IMR-90 (cell line): ENCODE measurements around the gene C13orf46. TPM values are rescaled to one million over a fixed set of nuclear protein-coding genes. Genes with fewer than 3 reads are reported as not detected.

Source experiments
- ATAC-seq: fragments of 200-7000 bp; cut with Tn5 transposase; 2 replicates; pipeline ENCODE4 v1.9.1; 2020; ENCODE audit warnings: low read depth, mild to moderate bottlenecking, moderate library complexity
- BruUV-seq: library from RNA; stranded (reverse); fragments of 400-500 nt; replicated peaks from 2 replicates; lab custom pipeline; 2021; lab: Mats Ljungman, UMichigan
- CTCF ChIA-PET: fragments of 300-600 bp; formaldehyde crosslinking; extraction: SDS; loops from one replicate; lab custom pipeline; 2021; ENCODE audit warnings: antibody characterized with exemption; lab: Yijun Ruan, JAX
- POLR2A ChIA-PET: fragments of 300-600 bp; sonication (Branson Sonifier 250); formaldehyde crosslinking; loops from one replicate; lab custom pipeline; 2022; ENCODE audit warnings: antibody characterized with exemption; ENCODE audit not compliant: unreplicated experiment; lab: Charles Lee
- DNase-seq: peaks from one replicate; pipeline ENCODE4 v3.0.0; 2013
- H2AFZ ChIP-seq: replicated peaks from 2 replicates; pipeline ENCODE3; 2013; ENCODE audit warnings: low read length, mild to moderate bottlenecking; ENCODE audit not compliant: poor library complexity
- H2AK5ac ChIP-seq: 2 replicates; pipeline ENCODE4 v1.6.1; 2013; ENCODE audit warnings: low read depth, low read length, inconsistent platforms
- H2AK9ac ChIP-seq: replicated peaks from 2 replicates; pipeline ENCODE3; 2013; ENCODE audit warnings: mild to moderate bottlenecking, low read depth, low read length, moderate library complexity; ENCODE audit not compliant: poor library complexity
- H2BK120ac ChIP-seq: 2 replicates; pipeline ENCODE4 v1.6.1; 2013; ENCODE audit warnings: low read depth, low read length, inconsistent platforms
- H2BK15ac ChIP-seq: 3 replicates; pipeline ENCODE4 v1.6.1; 2013; ENCODE audit warnings: low read depth, low read length, inconsistent platforms
- H2BK20ac ChIP-seq: 2 replicates; pipeline ENCODE4 v1.6.1; 2013; ENCODE audit warnings: low read depth, mild to moderate bottlenecking, inconsistent platforms, low read length, moderate library complexity
- H2BK5ac ChIP-seq: 2 replicates; pipeline ENCODE4 v1.6.1; 2013; ENCODE audit warnings: mild to moderate bottlenecking, low read depth, low read length, inconsistent platforms; ENCODE audit not compliant: poor library complexity, severe bottlenecking
- H3K14ac ChIP-seq: replicated peaks from 2 replicates; pipeline ENCODE4 v1.6.1; 2013; ENCODE audit warnings: low read depth, low read length, inconsistent platforms
- H3K18ac ChIP-seq: 2 replicates; pipeline ENCODE4 v1.6.1; 2013; ENCODE audit warnings: low read depth, low read length, control low read depth
- H3K23ac ChIP-seq: 2 replicates; pipeline ENCODE4 v1.6.1; 2013; ENCODE audit warnings: low read depth, low read length, inconsistent platforms
- H3K27ac ChIP-seq: 2 replicates; pipeline ENCODE4 v1.5.1; 2013; ENCODE audit warnings: mild to moderate bottlenecking, control low read depth, low read length; ENCODE audit not compliant: insufficient read depth
- H3K27me3 ChIP-seq: 2 replicates; pipeline ENCODE4 v1.6.1; 2013; ENCODE audit warnings: low read length; ENCODE audit not compliant: control insufficient read depth, insufficient read depth
- H3K36me3 ChIP-seq: 2 replicates; pipeline ENCODE4 v1.6.1; 2013; ENCODE audit warnings: low read length, mixed read lengths; ENCODE audit not compliant: control insufficient read depth, insufficient read depth
- H3K4ac ChIP-seq: 2 replicates; pipeline ENCODE4 v1.6.1; 2013; ENCODE audit warnings: low read depth, low read length, inconsistent platforms
- H3K4me1 ChIP-seq: 2 replicates; pipeline ENCODE4 v1.6.1; 2013; ENCODE audit warnings: low read length, mixed read lengths; ENCODE audit not compliant: control insufficient read depth, insufficient read depth
- H3K4me2 ChIP-seq: 2 replicates; pipeline ENCODE4 v1.6.1; 2013; ENCODE audit warnings: low read depth, mild to moderate bottlenecking, control low read depth, low read length, moderate library complexity
- H3K4me3 ChIP-seq: 2 replicates; pipeline ENCODE4 v1.5.1; 2013; ENCODE audit warnings: low read depth, mild to moderate bottlenecking, control low read depth, low read length, moderate library complexity; ENCODE audit not compliant: insufficient read depth
- H3K56ac ChIP-seq: 2 replicates; pipeline ENCODE4 v1.6.1; 2013; ENCODE audit warnings: low read length, inconsistent platforms; ENCODE audit not compliant: insufficient read depth; ENCODE audit errors: extremely low read depth
- H3K79me1 ChIP-seq, 2 experiments: 2 replicates each; pipeline ENCODE4 v1.6.1; 2013; ENCODE audit warnings: low read length in 2 of 2, inconsistent platforms in 1 of 2, low read depth in 1 of 2
- H3K9ac ChIP-seq: 2 replicates; pipeline ENCODE4 v1.6.1; 2013; ENCODE audit warnings: low read depth, low read length, control low read depth
- H3K9me1 ChIP-seq: 2 replicates; pipeline ENCODE4 v1.6.1; 2013; ENCODE audit warnings: low read length, inconsistent platforms; ENCODE audit not compliant: insufficient read depth
- H3K9me3 ChIP-seq: 2 replicates; pipeline ENCODE4 v1.6.1; 2013; ENCODE audit warnings: low read length; ENCODE audit not compliant: control insufficient read depth, insufficient read depth
- H4K20me1 ChIP-seq: 2 replicates; pipeline ENCODE4 v1.6.1; 2013; ENCODE audit warnings: low read length, inconsistent platforms; ENCODE audit not compliant: insufficient read depth
- H4K5ac ChIP-seq: 2 replicates; pipeline ENCODE4 v1.6.1; 2013; ENCODE audit warnings: mild to moderate bottlenecking, low read depth, low read length, control low read depth
- H4K8ac ChIP-seq, 2 experiments: 2 replicates each; pipeline ENCODE4 v1.6.1; 2013; ENCODE audit warnings: low read depth in 2 of 2, low read length in 2 of 2, control low read depth in 1 of 2, inconsistent platforms in 1 of 2
- H4K91ac ChIP-seq: 2 replicates; pipeline ENCODE4 v1.6.1; 2013; ENCODE audit warnings: low read depth, low read length, inconsistent platforms; ENCODE audit not compliant: insufficient read depth
- BHLHE40 ChIP-seq: fragments of 150-350 bp; IDR thresholded peaks from 2 replicates; pipeline ENCODE4 v1.6.1; 2016; ENCODE audit warnings: mild to moderate bottlenecking, low read depth, low read length
- CEBPB ChIP-seq: IDR thresholded peaks from 2 replicates; pipeline ENCODE4 v1.6.1; 2012; ENCODE audit warnings: low read depth, low read length, improper control_type of control experiment
- CHD1 ChIP-seq: IDR thresholded peaks from 2 replicates; pipeline ENCODE4 v1.6.1; 2012; ENCODE audit warnings: low read depth, low read length, improper control_type of control experiment
- FOS ChIP-seq: fragments of 150-350 bp; IDR thresholded peaks from 2 replicates; pipeline ENCODE4 v1.6.1; 2016; ENCODE audit warnings: low read depth, low read length
- MAFK ChIP-seq: IDR thresholded peaks from 2 replicates; pipeline ENCODE4 v1.6.1; 2012; ENCODE audit warnings: low read depth, low read length, improper control_type of control experiment
- MAZ ChIP-seq: IDR thresholded peaks from 2 replicates; pipeline ENCODE4 v1.6.1; 2012; ENCODE audit warnings: low read depth, mild to moderate bottlenecking, low read length, improper control_type of control experiment, moderate library complexity, borderline replicate concordance
- MXI1 ChIP-seq: IDR thresholded peaks from 2 replicates; pipeline ENCODE4 v1.6.1; 2012; ENCODE audit warnings: low read depth, mild to moderate bottlenecking, low read length, moderate library complexity, borderline replicate concordance
- NFE2L2 ChIP-seq: fragments of 150-350 bp; IDR thresholded peaks from 2 replicates; pipeline ENCODE4 v1.6.1; 2016; ENCODE audit warnings: low read depth, mild to moderate bottlenecking, low read length
- POLR2A ChIP-seq: IDR thresholded peaks from 2 replicates; pipeline ENCODE4 v1.6.1; 2012; ENCODE audit warnings: mild to moderate bottlenecking, low read depth, low read length
- RAD21 ChIP-seq: IDR thresholded peaks from 2 replicates; pipeline ENCODE4 v1.6.1; 2012; ENCODE audit warnings: low read length, improper control_type of control experiment
- RCOR1 ChIP-seq: IDR thresholded peaks from 2 replicates; pipeline ENCODE4 v1.6.1; 2012; ENCODE audit warnings: mild to moderate bottlenecking, low read length, improper control_type of control experiment; ENCODE audit not compliant: insufficient replicate concordance
- RFX5 ChIP-seq: IDR thresholded peaks from 2 replicates; pipeline ENCODE4 v1.8.0; 2012; ENCODE audit warnings: low read depth, mild to moderate bottlenecking, low read length, moderate library complexity
- SMC3 ChIP-seq: fragments of 150-350 bp; IDR thresholded peaks from 2 replicates; pipeline ENCODE4 v1.6.1; 2016; ENCODE audit warnings: low read depth, mild to moderate bottlenecking, antibody characterized with exemption, low read length, moderate library complexity
- WGBS, 2 experiments: methylation state at CpG; one replicate each; pipeline versions ENCODE4 v1.1.5 to v1.1.7; 2013; ENCODE audit warnings: missing lambda C conversion rate in 2 of 2; ENCODE audit not compliant: insufficient read length in 1 of 2; ENCODE audit errors: extremely low coverage in 2 of 2; 5-methylcytosine and 5-hydroxymethylcytosine counted together
- dilution Hi-C: fragments of 300-500 bp; cut with HindIII; formaldehyde crosslinking; loops from one replicate; pipeline ENCODE4 v1.14.3; 2018; ENCODE audit warnings: low sequenced_read_pairs; ENCODE audit not compliant: unreplicated experiment
- in situ Hi-C: fragments of 300-500 bp; cut with MboI; formaldehyde crosslinking; loops from 3 replicates; pipeline ENCODE4 v1.14.3; 2019; ENCODE audit warnings: low sequenced_read_pairs, inconsistent platforms, mixed read lengths
- intact Hi-C: fragments of 100-400 bp; cut with micrococcal nuclease; formaldehyde crosslinking; loops from 2 replicates; pipeline ENCODE4 v1.10.0; 2022
- polyA plus RNA-seq, 3 experiments: library from polyadenylated mRNA; depleted of rRNA; stranded (reverse); fragments of >200 nt; gene quantifications; 2 replicates each; pipeline ENCODE4 v1.2.3, GENCODE V29; 2012; ENCODE audit warnings: low replicate concordance in 1 of 3
- total RNA-seq: library from RNA; depleted of rRNA; stranded (reverse); fragments of >200 nt; gene quantifications from 2 replicates; pipeline ENCODE4 v1.2.3, GENCODE V29; 2012
- TF ChIP-seq, protein P1 (sequence below): fragments of 150-350 bp; IDR thresholded peaks from 2 replicates; pipeline ENCODE4 v1.6.1; 2017; ENCODE audit warnings: mild to moderate bottlenecking, antibody characterized with exemption, low read length, low read depth
- TF ChIP-seq, protein P2 (sequence below): conservative IDR thresholded peaks from 2 replicates; pipeline ENCODE4 v1.5.1; 2012; ENCODE audit warnings: mild to moderate bottlenecking, low read depth, low read length, improper control_type of control experiment
- TF ChIP-seq, protein P3 (sequence below): fragments of 150-350 bp; IDR thresholded peaks from 2 replicates; pipeline ENCODE4 v1.6.1; 2016; ENCODE audit warnings: low read depth, mild to moderate bottlenecking, low read length, moderate library complexity, borderline replicate concordance

Gene C13orf46
- total and polyA plus RNA-seq, 2 of the 4 experiments (the other 2 are of a cell fraction): under 0.01 to 2.1 TPM

DNA sequence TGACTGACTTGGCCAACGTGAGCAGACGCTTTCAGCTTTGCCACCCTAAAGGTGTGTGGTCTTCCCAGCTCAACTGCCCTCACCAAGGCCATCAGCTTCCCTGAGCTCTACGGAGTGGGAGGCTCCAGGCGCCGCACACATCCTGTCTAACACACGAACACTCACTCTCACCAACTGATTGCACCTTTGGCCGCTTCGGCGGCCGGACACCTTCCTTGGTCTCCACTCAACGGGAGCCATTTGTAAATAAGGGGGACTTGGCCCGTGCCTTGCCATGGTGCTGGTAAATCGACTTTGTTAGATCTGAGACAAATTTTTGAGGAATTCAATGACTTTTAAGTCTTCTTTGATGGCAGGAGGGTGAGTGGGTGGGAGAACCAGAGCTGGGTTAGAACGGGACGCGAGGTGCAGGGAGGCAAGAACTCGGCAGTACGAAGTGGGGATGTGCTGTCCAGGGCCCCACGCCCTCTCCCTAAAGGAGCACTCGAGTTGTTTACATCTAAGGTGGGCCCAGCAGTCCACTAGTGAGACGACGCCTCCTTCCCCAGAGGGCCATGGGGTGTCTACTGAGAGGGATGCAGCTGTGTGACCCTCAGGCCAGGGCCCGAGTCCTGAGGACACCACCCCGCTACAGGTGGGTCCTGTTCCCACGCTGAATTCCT is 4.4 kb downstream of the C13orf46 start:
- DNase-seq (no peak), ATAC-seq (no peak)
- ChIA-PET POLR2A (no interaction called here), CTCF (no interaction called here)
- peaks cover 11 to 54% of the 10 kb centered on the region in 2 experiments; a peak in 3 of 4 replicates for H3K79me1 ChIP-seq
- no peak overlapping the region for H2AFZ ChIP-seq
- no peak overlapping the region for H3K23ac ChIP-seq
- WGBS, 2 experiments: 94% methylated on average over 13 of the region's 25 CpGs; no CpG with 5 or more reads in 1 of the 2 experiments
- no peak overlapping the region for H2BK15ac ChIP-seq
- no peak overlapping the region for H3K4ac ChIP-seq
- intact Hi-C loops: no loop called here
- peaks cover 2% of the 10 kb centered on the region for H3K4me1 ChIP-seq
- H3K56ac ChIP-seq: no peak overlapping the region
- no peak overlapping the region for H3K27ac ChIP-seq
- no peak overlapping the region for H2AK9ac ChIP-seq
- no peak overlapping the region for H3K18ac ChIP-seq
- in situ Hi-C loops: no loop called here
- dilution Hi-C loops: no loop called here
- H3K36me3 ChIP-seq: peaks cover 42% of the 10 kb centered on the region
- no peak overlapping the region for H3K4me2 ChIP-seq
- H3K14ac ChIP-seq: no peak overlapping the region
- no peak overlapping the region for H2BK5ac ChIP-seq
- no peak overlapping the region for H3K4me3 ChIP-seq
- peaks cover 7% of the 10 kb centered on the region; the same call in 1 of the 2 replicates for H4K20me1 ChIP-seq
- no peak overlapping the region for H2BK120ac ChIP-seq
- no peak for TF ChIP-seq MAZ
- TF ChIP-seq RCOR1: no peak
- no peak for TF ChIP-seq BHLHE40
- no peak for TF ChIP-seq MAFK
- TF ChIP-seq, protein P1, sequence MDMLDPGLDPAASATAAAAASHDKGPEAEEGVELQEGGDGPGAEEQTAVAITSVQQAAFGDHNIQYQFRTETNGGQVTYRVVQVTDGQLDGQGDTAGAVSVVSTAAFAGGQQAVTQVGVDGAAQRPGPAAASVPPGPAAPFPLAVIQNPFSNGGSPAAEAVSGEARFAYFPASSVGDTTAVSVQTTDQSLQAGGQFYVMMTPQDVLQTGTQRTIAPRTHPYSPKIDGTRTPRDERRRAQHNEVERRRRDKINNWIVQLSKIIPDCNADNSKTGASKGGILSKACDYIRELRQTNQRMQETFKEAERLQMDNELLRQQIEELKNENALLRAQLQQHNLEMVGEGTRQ: no peak
- TF ChIP-seq CHD1: no peak
- TF ChIP-seq MXI1: no peak
- TF ChIP-seq RFX5: no peak
- TF ChIP-seq SMC3: no peak
- no peak for TF ChIP-seq FOS
- TF ChIP-seq CEBPB: no peak
- no peak for TF ChIP-seq RAD21
- no peak for TF ChIP-seq NFE2L2
- TF ChIP-seq, protein P2, sequence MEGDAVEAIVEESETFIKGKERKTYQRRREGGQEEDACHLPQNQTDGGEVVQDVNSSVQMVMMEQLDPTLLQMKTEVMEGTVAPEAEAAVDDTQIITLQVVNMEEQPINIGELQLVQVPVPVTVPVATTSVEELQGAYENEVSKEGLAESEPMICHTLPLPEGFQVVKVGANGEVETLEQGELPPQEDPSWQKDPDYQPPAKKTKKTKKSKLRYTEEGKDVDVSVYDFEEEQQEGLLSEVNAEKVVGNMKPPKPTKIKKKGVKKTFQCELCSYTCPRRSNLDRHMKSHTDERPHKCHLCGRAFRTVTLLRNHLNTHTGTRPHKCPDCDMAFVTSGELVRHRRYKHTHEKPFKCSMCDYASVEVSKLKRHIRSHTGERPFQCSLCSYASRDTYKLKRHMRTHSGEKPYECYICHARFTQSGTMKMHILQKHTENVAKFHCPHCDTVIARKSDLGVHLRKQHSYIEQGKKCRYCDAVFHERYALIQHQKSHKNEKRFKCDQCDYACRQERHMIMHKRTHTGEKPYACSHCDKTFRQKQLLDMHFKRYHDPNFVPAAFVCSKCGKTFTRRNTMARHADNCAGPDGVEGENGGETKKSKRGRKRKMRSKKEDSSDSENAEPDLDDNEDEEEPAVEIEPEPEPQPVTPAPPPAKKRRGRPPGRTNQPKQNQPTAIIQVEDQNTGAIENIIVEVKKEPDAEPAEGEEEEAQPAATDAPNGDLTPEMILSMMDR: no peak
- TF ChIP-seq, protein P3, sequence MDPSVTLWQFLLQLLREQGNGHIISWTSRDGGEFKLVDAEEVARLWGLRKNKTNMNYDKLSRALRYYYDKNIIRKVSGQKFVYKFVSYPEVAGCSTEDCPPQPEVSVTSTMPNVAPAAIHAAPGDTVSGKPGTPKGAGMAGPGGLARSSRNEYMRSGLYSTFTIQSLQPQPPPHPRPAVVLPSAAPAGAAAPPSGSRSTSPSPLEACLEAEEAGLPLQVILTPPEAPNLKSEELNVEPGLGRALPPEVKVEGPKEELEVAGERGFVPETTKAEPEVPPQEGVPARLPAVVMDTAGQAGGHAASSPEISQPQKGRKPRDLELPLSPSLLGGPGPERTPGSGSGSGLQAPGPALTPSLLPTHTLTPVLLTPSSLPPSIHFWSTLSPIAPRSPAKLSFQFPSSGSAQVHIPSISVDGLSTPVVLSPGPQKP: no peak
- no peak for TF ChIP-seq POLR2A
- H2AK5ac ChIP-seq: no peak overlapping the region
- H3K27me3 ChIP-seq: no peaks in the 10 kb centered on the region
- no peak overlapping the region for H4K5ac ChIP-seq
- H2BK20ac ChIP-seq: no peak overlapping the region
- H3K9ac ChIP-seq: no peak overlapping the region
- H3K9me1 ChIP-seq: peaks cover 4% of the 10 kb centered on the region; the same call in 1 of the 2 replicates
- H4K91ac ChIP-seq: no peak overlapping the region
- BruUV-seq: no TSS peak
- H3K9me3 ChIP-seq: no peaks in the 10 kb centered on the region
- H4K8ac ChIP-seq: no peak overlapping the region
